ENCODE measurements around the gene NPAS1. TPM values are rescaled to one million over a fixed set of nuclear protein-coding genes. Genes with fewer than 3 reads are reported as not detected.

The NPAS1 gene
- total and polyA plus RNA-seq, 2 of the 8 experiments (the other 6 are each of a cell fraction or from before 2014, with no cell fraction given): 9.9 to 13.9 TPM

DNA sequence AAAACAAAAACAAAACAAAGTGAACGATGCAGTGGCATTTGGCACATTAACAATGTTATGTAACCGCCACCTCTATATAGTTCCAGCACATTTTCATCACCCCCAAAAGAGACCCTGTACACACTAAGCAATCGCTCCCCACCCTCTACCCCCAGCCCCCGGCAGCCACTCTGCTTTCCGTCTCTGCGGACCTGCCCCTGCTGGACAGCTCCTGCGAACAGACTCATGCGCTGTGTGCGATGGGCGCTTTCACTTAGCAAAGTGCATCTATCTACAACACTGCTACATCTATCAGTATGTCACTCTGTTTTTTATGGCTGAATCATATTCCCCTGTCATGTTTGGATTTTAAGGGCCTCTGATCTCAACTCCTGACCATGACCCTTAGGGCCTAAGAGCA lies 53.9 kb downstream of the NPAS1 start:
- FAIRE-seq (no peak), DNase-seq (ENCODE audit: low read depth in 1 of 2, low spot score in 2 of 2) (no peak)
- H3K9ac ChIP-seq (replicated peaks in 1 of 4; ENCODE audit: extremely low read depth in 1 of 4, low read depth in 3 of 4, low read length in 3 of 4): no peak overlapping the region
- H3K9me3 ChIP-seq (ENCODE audit: insufficient read depth in 2 of 2, low read depth in 1 of 2, low read length in 1 of 2): no peaks in the 10 kb centered on the region
- no peaks in the 10 kb centered on the region for H3K27me3 ChIP-seq (replicated peaks in 1 of 4; ENCODE audit: control insufficient read depth in 3 of 4, extremely low read depth in 1 of 4, insufficient read depth in 3 of 4, low read length in 3 of 4)
- H2BK5ac ChIP-seq (ENCODE audit: low read depth, low read length): no peak overlapping the region
- H3K4me3 ChIP-seq (ENCODE audit: extremely low read depth in 1 of 4, insufficient read depth in 2 of 4, low read depth in 3 of 4, low read length in 4 of 4): no peak overlapping the region
- no peak overlapping the region for H2BK20ac ChIP-seq (ENCODE audit: low read length)
- no peaks in the 10 kb centered on the region for H3K23me2 ChIP-seq (ENCODE audit: low read depth, low read length)
- no peak overlapping the region for H3K18ac ChIP-seq (ENCODE audit: extremely low read depth, low read length)
- ChIA-PET POLR2A (ENCODE audit: partially characterized antibody) (interaction anchor here (0.7 to 2.3 kb wide), 4 partner anchors 10 to 54 kb away, joined by 3 to 10 read pairs (median 6); partner anchors contain the start of genes NPAS1 and ZC3H4), CTCF (ENCODE audit: partially characterized antibody) (interaction anchor here (0.7 to 2.5 kb wide), 5 partner anchors 11 to 82 kb away, joined by 3 to 15 read pairs (median 4); no protein-coding TSS in a partner anchor)
- no peak overlapping the region for H2AK5ac ChIP-seq (ENCODE audit: low read depth, low read length)
- H4K5ac ChIP-seq (ENCODE audit: insufficient read length, low read depth, low read length): no peak overlapping the region
- H4K20me1 ChIP-seq (replicated peaks in 1 of 2; ENCODE audit: control insufficient read depth in 1 of 2, insufficient read depth in 2 of 2, low read length in 2 of 2): peaks cover 9 to 31% of the 10 kb centered on the region in 2 experiments
- no peaks in the 10 kb centered on the region for H3K4me1 ChIP-seq (replicated peaks in 1 of 4; ENCODE audit: control insufficient read depth in 3 of 4, insufficient read depth in 4 of 4, low read length in 3 of 4)
- peaks cover 17 to 63% (median 47%) of the 10 kb centered on the region in 4 experiments; a peak in 7 of 8 replicates for H3K36me3 ChIP-seq (ENCODE audit: control insufficient read depth in 2 of 4, insufficient read depth in 4 of 4, low read length in 3 of 4)
- H3K79me2 ChIP-seq (ENCODE audit: control insufficient read depth in 1 of 2, insufficient read depth in 2 of 2, low read length in 2 of 2): peaks cover 0 to 13% of the 10 kb centered on the region in 2 experiments; a peak in 2 of 4 replicates
- H3K56ac ChIP-seq (replicated peaks; ENCODE audit: insufficient read length, low read depth, low read length): no peak overlapping the region
- no peak overlapping the region for H3K14ac ChIP-seq (ENCODE audit: insufficient read length)
- no peak overlapping the region for H4K91ac ChIP-seq (replicated peaks; ENCODE audit: insufficient read length, low read length)
- peaks cover 6% of the 10 kb centered on the region for H3K79me1 ChIP-seq (ENCODE audit: low read depth, low read length)
- no peak overlapping the region for H3K23ac ChIP-seq (ENCODE audit: insufficient read length)
- H2BK12ac ChIP-seq (ENCODE audit: low read depth, low read length): no peak overlapping the region
- H2AFZ ChIP-seq (ENCODE audit: low read length): no peak overlapping the region
- no peak for TF ChIP-seq EP300 (IDR thresholded peaks at IDR 0.05; ENCODE audit: borderline replicate concordance in 1 of 2, low read depth in 2 of 2, low read length in 2 of 2)
- TF ChIP-seq EGR1 (IDR thresholded peaks at IDR 0.05; ENCODE audit: borderline replicate concordance, low read depth, low read length): no peak
- TF ChIP-seq SP1 (IDR thresholded peaks at IDR 0.05; ENCODE audit: low read depth, low read length): no peak
- H2BK120ac ChIP-seq (replicated peaks; ENCODE audit: low read depth, low read length): no peak overlapping the region
- 97% methylated on average over 10 of the region's 10 CpGs; no CpG with 5 or more reads in 1 of the 2 experiments for WGBS, 2 experiments (ENCODE audit: extremely low coverage in 1 of 2, insufficient coverage in 1 of 2, insufficient read length in 1 of 2, insufficient replicate concordance in 2 of 2, low coverage in 1 of 2, low lambda C conversion rate in 2 of 2, missing lambda C conversion rate in 1 of 2)
- H3K4me2 ChIP-seq (ENCODE audit: insufficient read depth in 1 of 2, low read depth in 2 of 2, low read length in 2 of 2): no peak overlapping the region
- no peak overlapping the region for H2BK15ac ChIP-seq (ENCODE audit: low read length)
- no peak overlapping the region for H4K8ac ChIP-seq (ENCODE audit: extremely low read depth, insufficient read depth, low read length)
- H3K4ac ChIP-seq (replicated peaks; ENCODE audit: insufficient read length, low read depth, low read length): no peak overlapping the region
- no peak overlapping the region; the same call in 1 of the 2 replicates for H3K27ac ChIP-seq (ENCODE audit: low read depth, low read length)
